Measurements from ENCODE around the gene CACNA1I. TPM values are rescaled to one million over a fixed set of nuclear protein-coding genes. Genes with fewer than 3 reads are reported as not detected.

CACNA1I gene
- total RNA-seq, 2 experiments from 2014 or later = 29.2 to 30.1 TPM

DNA sequence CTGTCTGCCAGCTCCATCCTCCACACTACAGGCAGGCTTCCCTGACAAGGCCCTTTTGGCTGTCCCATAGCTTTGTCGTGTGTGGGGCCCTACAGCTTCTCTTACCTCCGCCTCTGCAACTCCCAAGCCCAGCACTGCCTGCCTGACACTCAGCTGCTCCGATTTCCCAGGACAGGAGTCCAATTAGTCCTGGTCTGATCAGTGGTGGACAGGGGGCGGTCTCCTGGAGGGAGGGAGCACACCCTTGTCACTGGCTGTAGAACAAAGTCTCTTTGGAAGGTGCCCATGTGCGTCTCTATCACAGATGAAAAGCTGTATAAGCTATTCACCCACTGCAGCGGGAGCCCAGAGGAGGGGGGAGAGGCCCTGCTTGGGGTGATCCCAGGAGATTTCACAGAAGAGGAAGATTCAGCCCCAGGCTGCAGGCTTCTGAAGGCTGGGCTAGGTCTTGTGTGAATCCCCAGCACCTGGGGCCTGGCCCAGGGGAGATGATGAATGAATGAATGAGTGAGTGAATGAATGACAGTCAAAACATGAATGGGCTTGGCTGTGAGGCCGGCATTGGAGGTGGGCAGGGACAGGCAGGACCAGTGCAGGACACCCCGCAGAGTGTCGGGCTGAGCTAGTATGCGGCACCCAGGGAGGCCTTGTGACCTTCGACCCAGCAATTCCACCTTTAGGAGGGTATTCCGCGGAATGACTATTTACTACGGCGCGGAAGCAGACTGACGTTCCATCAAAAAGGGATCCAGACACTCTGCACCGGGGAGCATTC lies 142.4 kb downstream of the CACNA1I start:
- no peak for ATAC-seq (ENCODE audit: poor library complexity)

GRCh38 chr22:39713799-39714290 lies 143.3 kb downstream of the CACNA1I start:
- no peak for ATAC-seq (ENCODE audit: poor library complexity)
- Mint-ChIP-seq H3K9me3 (no peaks in the 10 kb centered on the region), H3K36me3 (ENCODE audit: low read depth) (no peaks in the 10 kb centered on the region), H3K4me3 (no peak overlapping the region), H3K27me3 (no peaks in the 10 kb centered on the region), H3K27ac (no peak overlapping the region), H3K4me1 (ENCODE audit: low read depth) (no peaks in the 10 kb centered on the region)
- H3K9me3 ChIP-seq (ENCODE audit: control insufficient read depth in 1 of 2, insufficient read depth in 1 of 2, low read length in 2 of 2) = no peaks in the 10 kb centered on the region
- H3K27ac ChIP-seq (ENCODE audit: low read depth in 1 of 2, low read length in 2 of 2) = no peak overlapping the region
- CTCF ChIA-PET = no interaction called here
- POLR2A ChIA-PET = no interaction called here
- no peak overlapping the region for H3K4me3 ChIP-seq (ENCODE audit: low read length)
- TF ChIP-seq, protein P1, sequence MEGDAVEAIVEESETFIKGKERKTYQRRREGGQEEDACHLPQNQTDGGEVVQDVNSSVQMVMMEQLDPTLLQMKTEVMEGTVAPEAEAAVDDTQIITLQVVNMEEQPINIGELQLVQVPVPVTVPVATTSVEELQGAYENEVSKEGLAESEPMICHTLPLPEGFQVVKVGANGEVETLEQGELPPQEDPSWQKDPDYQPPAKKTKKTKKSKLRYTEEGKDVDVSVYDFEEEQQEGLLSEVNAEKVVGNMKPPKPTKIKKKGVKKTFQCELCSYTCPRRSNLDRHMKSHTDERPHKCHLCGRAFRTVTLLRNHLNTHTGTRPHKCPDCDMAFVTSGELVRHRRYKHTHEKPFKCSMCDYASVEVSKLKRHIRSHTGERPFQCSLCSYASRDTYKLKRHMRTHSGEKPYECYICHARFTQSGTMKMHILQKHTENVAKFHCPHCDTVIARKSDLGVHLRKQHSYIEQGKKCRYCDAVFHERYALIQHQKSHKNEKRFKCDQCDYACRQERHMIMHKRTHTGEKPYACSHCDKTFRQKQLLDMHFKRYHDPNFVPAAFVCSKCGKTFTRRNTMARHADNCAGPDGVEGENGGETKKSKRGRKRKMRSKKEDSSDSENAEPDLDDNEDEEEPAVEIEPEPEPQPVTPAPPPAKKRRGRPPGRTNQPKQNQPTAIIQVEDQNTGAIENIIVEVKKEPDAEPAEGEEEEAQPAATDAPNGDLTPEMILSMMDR (IDR thresholded peaks at IDR 0.05) = no peak
- H3K36me3 ChIP-seq (ENCODE audit: insufficient read depth, low read length) = no peaks in the 10 kb centered on the region
- no peaks in the 10 kb centered on the region for H3K27me3 ChIP-seq (ENCODE audit: control insufficient read depth in 1 of 2, insufficient read depth in 2 of 2, low read length in 2 of 2)
- H3K4me1 ChIP-seq (ENCODE audit: insufficient read depth, low read length) = peaks cover 3% of the 10 kb centered on the region
- intact Hi-C loops (cut with DNase I, micrococcal nuclease) = no loop called here
- DNase-seq = no peak

More for the DNA sequence above, 142.4 kb downstream of the CACNA1I start:
- no peaks in the 10 kb centered on the region for H3K4me1 Mint-ChIP-seq (ENCODE audit: low read depth)
- H3K9me3 ChIP-seq (ENCODE audit: control insufficient read depth in 1 of 2, insufficient read depth in 1 of 2, low read length in 2 of 2) = no peaks in the 10 kb centered on the region
- no peaks in the 10 kb centered on the region for H3K27me3 Mint-ChIP-seq
- no peak overlapping the region for H3K4me3 Mint-ChIP-seq
- CTCF ChIA-PET = no interaction called here
- H3K9me3 Mint-ChIP-seq = no peaks in the 10 kb centered on the region
- no peak for DNase-seq
- no peaks in the 10 kb centered on the region for H3K36me3 ChIP-seq (ENCODE audit: insufficient read depth, low read length)
- intact Hi-C loops (cut with DNase I, micrococcal nuclease) = no loop called here
- H3K4me1 ChIP-seq (ENCODE audit: insufficient read depth, low read length) = no peaks in the 10 kb centered on the region
- H3K27ac ChIP-seq (ENCODE audit: low read depth in 1 of 2, low read length in 2 of 2) = no peak overlapping the region
- TF ChIP-seq, protein P1 (IDR thresholded peaks at IDR 0.05) = no peak
- no peaks in the 10 kb centered on the region for H3K36me3 Mint-ChIP-seq (ENCODE audit: low read depth)
- POLR2A ChIA-PET = no interaction called here
- no peak overlapping the region for H3K27ac Mint-ChIP-seq
- H3K4me3 ChIP-seq (ENCODE audit: low read length) = no peak overlapping the region
- no peaks in the 10 kb centered on the region for H3K27me3 ChIP-seq (ENCODE audit: control insufficient read depth in 1 of 2, insufficient read depth in 2 of 2, low read length in 2 of 2)

- no peak overlapping the region for H3K4me3 ChIP-seq (ENCODE audit: low read length)
- ChIA-PET CTCF (no interaction called here), POLR2A (no interaction called here)
- intact Hi-C loops (cut with DNase I, micrococcal nuclease) = no loop called here
- H3K27ac ChIP-seq (ENCODE audit: low read depth in 1 of 2, low read length in 2 of 2) = no peak overlapping the region
- H3K36me3 ChIP-seq (ENCODE audit: insufficient read depth, low read length) = no peaks in the 10 kb centered on the region
- TF ChIP-seq, protein P1 (IDR thresholded peaks at IDR 0.05) = no peak
- Mint-ChIP-seq H3K9me3 (no peaks in the 10 kb centered on the region), H3K4me1 (ENCODE audit: low read depth) (no peaks in the 10 kb centered on the region), H3K36me3 (ENCODE audit: low read depth) (no peaks in the 10 kb centered on the region), H3K27me3 (no peaks in the 10 kb centered on the region), H3K27ac (no peak overlapping the region), H3K4me3 (no peak overlapping the region)
- H3K4me1 ChIP-seq (ENCODE audit: insufficient read depth, low read length) = peaks cover 3% of the 10 kb centered on the region
- ATAC-seq (ENCODE audit: poor library complexity) (no peak), DNase-seq (no peak)
- no peaks in the 10 kb centered on the region for H3K27me3 ChIP-seq (ENCODE audit: control insufficient read depth in 1 of 2, insufficient read depth in 2 of 2, low read length in 2 of 2)
- no peaks in the 10 kb centered on the region for H3K9me3 ChIP-seq (ENCODE audit: control insufficient read depth in 1 of 2, insufficient read depth in 1 of 2, low read length in 2 of 2)
Measured at GRCh38 chr22:39714321-39714720, 143.8 kb downstream of the CACNA1I start.
